HuH-7.5 (cell line): ENCODE measurements around the gene FGD4.

Experiments
- DNase-seq: peaks from one replicate; pipeline ENCODE4 v3.0.0; 2011; ENCODE audit warnings: low spot score

The FGD4 gene

DNA sequence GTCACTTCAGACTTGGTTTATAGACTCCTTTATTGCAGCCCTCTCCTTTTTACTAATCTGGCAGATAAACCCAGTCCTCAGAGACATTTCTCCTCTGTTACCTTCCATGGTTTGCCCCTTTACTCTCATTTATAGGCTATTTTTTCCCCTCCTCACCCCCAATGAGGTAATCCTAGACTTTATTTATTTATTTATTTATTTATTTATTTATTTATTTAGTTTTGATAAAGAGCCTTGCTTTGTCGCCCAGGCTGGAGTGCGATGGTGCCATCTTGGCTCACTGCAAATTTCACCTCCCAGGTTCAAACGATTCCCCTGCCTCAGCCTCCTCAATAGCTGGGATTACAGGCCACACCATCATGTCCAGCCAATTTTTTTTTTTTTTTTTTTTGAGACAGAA, 8.4 kb downstream of the FGD4 start:
- no peak for DNase-seq

DNA sequence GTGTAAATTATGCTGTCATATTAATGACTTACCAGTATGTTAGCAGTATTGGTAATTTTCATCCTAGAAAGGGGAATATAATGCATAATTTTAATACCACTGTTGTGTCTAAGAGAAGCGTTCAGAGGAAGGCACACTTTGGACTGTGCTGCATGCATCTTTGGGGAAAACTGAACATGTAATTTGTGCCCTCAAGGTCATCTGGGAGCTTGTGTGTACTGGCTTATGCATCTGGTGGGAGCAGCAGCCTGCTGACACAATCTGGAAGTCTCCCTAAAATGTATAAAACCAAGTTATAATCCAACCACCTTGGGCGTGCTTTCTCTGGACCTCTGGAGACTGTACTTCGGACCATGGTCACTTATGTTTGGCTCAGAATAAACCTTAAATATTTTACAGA, 14.1 kb downstream of the FGD4 start:
- no peak for DNase-seq

DNA sequence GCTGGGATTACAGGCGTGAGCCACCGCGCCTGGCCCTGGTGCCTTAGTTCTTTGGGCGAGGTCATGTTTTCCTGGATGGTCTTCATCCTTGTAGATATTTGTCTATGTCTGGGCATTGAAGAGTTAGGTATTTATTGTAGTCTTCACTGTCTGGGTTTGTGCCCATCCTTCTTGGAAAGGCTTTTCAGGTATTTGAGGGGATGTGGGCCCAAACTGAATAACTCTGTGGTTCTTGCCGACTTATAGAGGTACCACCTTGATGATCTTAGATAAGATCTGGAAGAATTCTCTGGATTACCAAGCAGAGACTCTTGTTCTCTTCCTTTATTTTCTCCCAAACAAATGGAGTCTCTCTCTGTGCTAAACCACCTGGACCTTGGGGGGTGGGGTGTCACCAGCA, 18.9 kb downstream of the FGD4 start:
- no peak for DNase-seq

DNA sequence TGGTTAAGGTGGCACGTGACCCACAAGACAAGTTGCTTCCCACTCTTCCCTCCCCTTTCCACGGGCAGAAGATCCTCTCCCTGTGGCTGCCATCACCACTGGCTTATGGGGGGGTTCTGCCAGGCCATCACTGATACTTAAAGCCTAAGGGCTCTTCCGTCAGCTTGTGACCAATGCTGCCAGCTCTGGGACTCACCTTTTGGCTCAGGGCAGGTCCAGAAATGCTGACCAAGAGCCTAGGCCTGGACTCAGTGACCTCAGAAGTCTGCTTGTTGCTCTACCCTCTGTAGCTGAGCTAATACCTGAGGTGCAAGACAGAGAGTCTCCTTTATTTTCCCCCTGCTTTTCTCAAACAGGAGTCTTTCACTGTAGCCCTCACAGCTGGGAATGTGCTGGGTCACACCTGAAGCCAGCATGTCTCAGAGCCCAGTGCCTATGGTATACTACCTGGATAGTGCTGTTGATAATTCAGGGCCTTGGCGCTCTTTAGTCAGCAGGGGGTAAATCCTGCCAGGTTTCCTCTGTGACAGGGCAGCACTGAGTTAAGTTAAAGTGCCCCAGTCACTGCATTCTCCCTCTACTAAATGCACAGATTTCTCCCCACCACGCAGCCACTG, 19.7 kb downstream of the FGD4 start:
- no peak for DNase-seq

DNA sequence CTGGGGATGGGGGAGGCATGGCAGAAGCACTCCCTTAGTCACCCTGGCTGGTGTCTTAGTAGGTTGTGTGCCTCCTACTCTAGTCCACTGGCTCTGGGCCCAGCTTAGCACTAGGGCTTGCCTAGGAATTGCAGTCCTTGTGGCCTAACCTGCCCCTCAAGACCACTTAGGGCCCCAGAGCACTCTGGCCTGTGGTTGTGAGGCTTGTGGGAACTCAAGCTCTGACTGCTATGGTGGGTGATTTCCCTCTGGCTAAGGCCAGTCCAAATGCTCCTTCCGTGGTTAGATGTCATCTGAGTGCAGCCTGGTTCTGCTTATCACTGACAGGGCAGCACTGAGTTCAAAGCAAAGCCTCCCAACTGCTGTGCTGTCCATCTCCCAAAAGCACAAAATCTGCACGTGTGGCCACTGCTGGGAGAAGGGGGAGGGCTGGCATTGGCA, 20.2 kb downstream of the FGD4 start:
- no peak for DNase-seq

DNA sequence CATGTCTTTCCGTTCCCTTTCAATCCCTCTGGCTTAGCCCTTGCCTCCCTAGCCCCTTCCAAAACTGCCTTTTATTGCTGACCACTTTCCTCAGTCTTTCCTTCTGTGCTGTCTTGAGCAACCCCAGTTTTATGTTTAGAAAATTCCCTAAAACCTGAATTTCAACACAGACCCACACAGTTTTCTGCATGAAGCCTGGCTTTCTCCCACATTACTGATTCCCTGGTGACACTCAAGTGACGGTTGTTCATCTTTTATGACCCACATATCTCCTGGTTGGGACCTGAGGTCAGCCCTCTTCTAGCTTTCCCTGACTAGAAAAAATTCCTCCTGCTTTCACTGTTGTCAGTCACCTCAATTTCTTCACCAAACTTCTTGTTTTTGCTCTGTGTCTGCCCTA, 21.0 kb downstream of the FGD4 start:
- no peak for DNase-seq

DNA sequence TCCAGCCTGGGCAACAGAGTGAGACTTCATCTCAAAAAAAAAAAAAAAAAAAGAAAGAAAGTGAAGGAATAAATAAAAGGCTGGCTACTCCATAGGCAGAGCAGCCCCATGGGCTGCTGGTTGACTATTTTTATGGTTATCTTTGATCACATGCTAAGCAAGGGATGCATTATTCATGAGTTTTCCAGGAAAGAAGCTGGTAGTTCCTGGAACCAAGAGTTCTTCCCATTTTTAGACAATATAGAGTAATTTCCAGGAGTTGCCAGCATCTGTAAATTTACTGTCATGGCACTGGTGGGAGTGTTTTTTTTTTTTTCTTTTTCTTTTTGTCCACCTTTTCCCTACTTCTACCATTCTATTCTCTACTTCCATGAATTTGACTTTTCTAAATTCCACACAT, 24.2 kb downstream of the FGD4 start:
- DNase-seq: no peak

DNA sequence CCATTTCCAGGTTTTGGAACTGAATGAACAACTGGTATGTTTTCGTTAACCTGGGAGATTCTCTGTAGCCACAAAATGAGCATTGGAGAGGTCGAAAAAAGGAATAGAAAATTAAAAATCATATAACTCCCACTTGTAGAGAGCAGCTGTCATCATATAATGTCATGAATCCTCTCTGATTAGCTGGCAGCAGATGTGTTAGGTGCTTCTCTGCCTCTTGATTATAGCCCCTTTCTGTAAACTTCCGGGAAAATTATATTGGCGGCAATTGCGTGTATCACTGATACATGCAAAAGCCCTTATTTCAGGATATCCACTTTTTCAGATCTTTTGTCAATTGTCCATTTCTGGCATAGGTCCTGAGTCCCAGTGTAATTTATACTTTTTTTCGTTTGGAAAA, 31.7 kb downstream of the FGD4 start:
- no peak for DNase-seq

DNA sequence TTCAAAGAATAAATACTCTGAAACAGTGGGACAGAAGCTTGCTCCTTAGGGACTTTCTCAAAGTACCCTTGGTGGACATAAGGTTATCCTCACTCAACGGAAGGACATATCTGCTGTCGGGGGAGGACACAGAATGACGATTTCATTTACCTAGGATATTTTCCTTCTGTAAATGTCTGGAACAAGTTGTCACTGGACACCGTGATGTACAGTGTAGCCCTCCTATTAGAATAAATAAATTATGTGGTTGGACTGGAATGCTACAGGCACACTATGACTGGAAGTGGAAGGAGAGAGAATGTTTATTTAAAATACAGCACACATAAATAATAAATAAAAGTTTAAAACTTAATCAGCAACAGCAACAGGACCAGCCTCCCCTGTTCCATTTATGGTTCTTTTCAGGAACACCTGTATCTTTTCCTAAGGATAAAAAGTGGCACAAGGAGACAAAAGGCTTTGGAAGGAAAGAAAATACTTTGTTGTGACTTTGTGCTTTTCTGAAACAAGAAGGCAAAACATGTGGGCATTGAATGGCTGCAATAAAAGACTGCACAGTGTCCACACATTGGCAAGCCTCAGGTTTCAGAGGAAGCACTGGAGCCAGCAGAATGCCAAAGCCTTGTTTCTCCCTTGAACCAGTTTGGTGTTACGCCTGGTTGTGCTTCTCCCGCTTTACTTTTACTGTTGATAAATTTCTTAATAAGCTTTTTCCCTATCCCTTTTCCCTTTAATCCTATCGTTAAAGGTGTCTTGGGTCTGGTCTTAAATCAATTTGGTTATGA, 36.8 kb downstream of the FGD4 start:
- DNase-seq: no peak

DNA sequence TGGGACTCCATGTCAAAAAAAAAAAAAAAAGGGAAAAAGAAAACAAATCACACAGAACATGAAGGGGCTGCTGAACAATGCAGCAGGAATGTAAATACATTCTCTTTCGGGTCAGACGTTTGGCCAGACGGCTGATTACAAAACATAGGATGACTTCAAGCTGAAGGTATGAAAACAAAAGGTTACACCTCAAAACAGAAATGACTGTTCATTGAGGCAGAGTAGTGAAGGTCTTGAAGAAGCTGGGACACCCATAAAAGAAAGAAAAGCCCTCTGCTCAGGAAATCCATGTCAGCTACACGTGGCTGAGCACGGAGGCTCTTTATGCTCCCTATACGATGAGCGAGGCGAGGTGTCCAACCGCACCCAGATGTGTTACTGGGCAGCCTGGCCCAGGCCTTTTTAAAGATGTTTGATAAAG, 37.7 kb downstream of the FGD4 start:
- peak; percentile 25 for DNase-seq

DNA sequence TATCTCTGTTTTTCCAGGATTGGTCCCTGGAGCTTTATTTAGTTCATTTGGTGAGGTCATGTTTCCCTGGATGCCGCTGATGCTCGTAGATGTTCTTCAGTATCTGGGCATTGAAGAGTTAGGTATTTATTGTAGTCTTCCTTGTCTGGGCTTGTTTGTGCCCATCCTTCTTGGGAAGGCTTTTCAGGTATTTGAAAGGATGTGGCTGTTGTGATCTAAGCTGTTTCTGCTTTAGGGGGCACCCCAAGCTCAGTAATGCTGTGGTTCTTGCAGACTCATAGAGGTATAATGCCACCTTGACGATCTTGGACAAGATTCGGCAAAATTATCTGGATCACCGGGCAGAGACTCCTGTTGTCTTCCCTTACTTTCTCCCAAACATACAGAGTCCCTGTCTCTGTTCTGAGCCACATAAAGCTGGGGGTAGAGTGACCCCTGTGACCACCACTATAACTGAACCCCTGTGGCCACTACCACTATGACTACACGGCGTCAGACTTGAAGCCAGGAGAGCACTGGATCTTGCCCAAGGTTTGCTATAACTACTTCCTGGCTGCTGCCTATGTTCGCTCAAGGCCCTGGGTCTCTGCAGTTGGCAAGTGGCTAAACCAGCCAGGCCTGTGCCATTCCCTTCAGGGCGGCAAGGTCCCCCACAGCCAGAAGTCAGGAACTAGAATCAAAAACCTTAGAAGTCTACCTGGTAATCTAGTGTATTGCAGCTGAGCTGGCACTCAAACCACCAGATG, 40.9 kb downstream of the FGD4 start:
- no peak for DNase-seq

DNA sequence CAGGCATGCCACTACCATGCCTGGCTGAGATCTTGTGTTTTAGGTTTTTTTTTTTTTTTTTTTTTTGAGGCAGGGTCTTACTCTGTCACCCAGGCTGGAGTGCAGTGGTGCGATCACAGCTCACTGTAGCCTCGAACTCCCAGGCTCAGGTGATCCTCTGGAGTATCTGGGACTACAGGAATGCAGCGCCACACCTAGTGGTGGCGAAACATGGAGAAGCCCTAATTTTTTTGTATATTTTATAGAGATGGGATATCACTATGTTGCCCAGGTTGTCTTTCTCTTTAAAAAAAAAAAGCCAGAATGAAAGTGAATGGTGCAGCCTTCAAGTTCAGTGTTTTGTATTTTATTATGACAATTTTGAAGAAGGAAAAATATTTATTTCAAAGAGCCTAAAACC, 44.1 kb downstream of the FGD4 start:
- no peak for DNase-seq

DNA sequence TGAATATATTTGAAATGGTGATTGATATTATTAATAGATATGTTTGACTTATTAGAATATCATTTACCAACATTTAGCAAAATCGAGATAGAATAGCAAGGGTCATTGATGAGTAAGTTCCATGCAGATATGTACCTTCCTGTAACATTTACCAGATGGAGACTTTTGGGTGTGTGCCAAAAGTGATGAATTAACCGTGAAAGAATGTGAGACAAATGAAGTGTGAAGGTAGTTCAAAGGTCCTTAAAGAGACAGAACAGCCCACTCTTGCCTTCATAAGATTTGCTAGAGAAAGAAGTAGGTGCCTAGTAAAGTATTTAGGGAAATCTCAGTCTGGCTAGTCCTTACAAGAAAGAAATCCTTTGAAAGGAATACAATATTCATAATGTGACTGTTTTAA, 45.5 kb downstream of the FGD4 start:
- DNase-seq: no peak

DNA sequence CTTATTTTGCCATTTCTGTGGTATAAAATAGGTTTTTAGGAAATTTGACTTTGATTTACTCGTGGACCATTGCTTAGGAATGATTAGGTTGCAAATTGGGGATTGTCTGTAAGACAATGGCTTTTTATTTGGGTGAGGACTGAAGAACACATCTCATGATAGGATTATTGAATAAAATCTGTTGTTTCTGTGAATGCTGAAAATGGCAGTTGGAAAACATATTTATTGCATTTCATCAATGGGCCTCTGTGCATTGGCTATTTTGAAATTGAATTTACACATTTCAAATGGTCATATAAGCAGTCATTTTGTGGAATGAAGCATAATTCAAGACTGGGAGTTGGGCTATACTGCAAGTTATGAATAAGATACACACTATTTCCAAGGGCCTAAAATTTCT, 46.0 kb downstream of the FGD4 start:
- DNase-seq: no peak

DNA sequence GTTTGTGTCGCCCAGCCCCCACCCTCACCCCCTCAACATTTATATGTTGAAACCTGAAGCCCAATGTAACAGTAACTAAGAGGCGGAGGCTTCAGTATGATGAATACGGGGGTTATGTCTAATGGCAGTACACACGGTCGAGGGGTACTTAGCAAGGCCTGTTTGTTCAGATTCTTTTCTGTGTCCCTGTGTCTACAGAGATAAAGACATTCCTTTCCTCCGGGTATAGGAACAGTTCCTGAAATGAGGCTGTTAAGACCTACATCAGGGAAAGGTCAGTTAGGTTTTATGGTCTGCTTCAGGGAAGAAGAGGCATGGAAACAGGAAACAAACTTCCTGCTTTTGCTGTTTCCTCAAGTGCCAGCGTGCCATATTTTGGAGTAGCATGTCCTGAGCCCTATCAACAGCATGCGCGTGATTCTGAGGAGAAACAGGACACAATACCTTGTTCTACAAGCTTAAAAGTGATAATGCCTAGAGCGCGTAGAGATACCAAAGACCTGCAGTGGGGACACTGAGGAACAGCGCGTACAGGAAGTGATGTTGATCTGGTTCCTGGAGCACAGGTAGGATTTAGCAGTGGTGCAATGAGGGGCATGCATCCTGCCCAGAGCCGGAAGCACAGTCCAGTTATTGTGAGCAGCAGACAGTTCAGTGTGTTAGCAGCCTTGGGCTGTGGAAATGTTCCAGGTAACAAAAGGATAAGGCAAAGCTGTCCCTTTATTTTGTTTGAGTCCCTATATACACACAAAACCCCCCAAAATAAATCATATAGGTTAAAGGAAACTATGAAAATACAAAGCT, 47.2 kb downstream of the FGD4 start:
- DNase-seq: no peak

DNA sequence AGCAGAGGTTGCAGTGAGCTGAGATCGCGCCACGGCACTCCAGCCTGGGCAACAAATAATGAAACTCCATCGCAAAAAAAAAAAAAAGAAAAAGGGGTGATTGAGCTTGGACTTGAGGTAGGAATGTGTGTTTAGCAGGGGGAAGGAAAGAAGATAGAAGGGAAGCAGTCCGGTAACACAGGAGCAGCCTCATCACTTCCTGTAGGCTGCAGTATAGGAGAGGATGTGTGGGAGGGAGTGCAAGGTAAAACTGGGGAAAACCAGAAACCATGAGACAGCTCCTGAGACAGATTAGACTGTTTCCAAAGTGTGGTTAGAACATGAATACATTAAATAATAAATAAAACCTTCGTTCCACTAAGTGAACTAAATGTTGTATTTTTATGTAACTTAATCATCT, 49.2 kb downstream of the FGD4 start:
- DNase-seq: no peak

DNA sequence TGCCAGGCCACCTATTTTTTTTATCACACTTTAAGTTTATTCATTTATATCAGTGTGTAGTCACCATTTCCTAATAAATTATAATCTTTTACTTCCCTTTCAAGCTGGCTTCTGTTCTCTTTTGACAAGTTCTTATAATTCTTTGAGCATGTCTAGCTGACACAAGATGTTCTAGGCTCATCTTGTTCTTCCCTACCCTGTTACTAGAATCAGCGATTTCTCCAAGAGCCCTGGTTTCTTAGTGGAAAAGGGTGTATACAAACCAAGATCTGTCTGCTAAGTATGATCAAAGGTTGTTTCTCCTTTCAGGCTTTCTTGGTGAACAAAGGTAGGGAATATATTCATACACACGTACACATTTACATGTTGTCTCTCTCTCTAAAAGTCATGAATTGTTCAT, 51.0 kb downstream of the FGD4 start:
- DNase-seq: no peak

DNA sequence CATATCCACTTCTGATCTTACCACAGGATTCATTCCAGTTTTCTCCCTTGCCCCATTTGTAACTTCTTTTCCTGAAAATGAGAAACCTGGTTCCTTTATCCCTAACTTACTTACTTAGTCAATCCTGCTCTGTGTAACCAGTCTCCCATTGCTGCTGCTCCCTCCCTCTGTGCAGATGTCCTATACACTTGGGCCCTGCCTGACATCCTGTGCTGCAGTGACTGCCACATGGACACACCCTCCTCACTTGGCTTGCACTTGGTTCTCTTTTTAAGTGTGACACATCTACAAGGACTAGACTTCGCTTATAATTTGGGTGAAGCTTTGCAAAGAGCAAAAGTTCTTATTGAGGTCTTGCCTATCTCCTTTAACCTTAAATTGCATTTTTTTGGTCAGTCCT, 51.4 kb downstream of the FGD4 start:
- DNase-seq: no peak

DNA sequence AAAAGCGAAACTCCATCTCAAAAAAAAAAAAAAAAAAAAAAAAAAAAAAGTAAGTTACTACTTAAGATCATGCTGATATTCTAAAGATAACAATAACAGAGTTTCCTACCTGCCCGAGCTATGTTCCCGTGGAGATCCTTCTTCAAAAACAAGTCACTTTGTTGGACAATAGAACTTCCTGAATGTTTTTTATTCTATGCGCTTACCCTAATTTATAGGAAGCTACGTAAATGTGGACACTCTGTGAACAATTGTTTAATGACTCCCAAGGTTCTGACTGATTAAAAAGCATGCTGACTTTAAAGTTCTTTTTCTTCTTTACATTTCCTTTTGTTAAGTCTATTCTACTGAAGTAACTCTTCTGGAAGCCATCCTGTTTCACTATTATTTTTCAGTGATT, 52.5 kb downstream of the FGD4 start:
- DNase-seq: no peak

DNA sequence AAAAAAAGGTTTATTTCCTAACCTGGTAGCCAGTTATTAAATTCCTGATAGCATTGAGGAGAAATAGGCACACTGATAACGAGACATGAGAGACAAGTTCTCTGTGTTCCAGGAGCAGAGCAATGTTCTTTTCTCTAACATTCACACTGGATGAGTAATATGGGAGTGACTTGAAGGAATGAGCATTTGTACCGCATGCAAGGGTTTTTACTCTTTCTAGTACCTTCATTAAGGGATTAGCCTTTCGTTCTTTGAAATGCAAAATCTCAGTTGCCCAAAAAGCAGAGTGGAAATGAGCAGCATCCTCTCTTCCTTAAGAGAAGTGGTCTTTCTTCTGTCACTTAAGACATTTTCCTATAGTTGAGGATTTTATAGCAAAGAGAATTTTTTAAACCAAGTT, 54.7 kb downstream of the FGD4 start:
- DNase-seq: no peak

DNA sequence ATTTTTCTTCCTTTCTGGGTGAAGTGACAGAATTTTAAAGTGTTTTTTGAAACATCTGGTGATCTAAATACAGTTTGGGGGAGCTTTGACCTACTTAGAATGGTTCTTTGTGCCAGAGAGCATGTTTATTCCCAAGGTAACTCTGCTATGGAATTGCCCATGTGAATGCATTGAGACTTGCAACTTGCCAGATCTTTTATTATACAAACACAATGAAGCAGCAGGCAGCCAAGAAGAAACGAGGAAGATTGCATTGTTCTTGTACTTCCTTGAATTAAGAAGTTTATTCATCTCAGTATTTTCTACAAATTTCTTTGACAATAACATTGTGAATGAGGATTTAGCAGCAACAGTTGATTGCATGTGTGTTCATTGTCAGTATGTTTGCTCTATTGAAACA, 55.5 kb downstream of the FGD4 start:
- no peak for DNase-seq

DNA sequence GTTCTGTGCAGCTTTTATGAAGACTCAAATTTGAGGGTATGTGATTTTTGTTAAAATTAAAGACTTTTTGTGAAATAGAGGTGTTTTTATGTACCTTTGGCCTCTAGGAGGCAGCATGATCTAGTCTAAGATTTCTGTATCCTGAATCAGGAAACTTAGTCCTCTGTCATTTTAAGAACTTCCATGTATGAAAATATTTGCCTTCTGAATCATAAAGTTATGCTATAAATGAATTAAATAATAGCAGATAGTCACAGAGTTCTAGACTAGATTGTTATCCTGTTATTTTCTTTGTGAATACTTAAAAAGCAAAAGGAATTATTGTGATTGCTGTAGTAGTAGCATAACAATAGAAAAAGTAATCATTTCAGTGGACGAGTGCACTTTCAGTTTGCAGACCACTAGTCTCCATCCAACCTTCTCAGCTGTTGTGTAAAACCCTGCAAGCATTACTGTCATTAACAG, 56.3 kb downstream of the FGD4 start:
- DNase-seq: no peak
